Mucosa of stomach (tissue), 1 donor: ENCODE results near the gene GIMAP8.
A peak's percentile ranks its signal among the peaks of the same experiment; 100 is the strongest.

Experiments
- H3K27me3 ChIP-seq: one replicate; pipeline ENCODE4 v1.7.0; 2013; ENCODE audit warnings: mild to moderate bottlenecking, low read length; ENCODE audit not compliant: control insufficient read depth, insufficient read depth
- H3K36me3 ChIP-seq: one replicate; pipeline ENCODE4 v1.7.0; 2013; ENCODE audit warnings: low read length; ENCODE audit not compliant: control insufficient read depth, insufficient read depth
- H3K4me1 ChIP-seq: one replicate; pipeline ENCODE4 v1.7.0; 2013; ENCODE audit warnings: mild to moderate bottlenecking, low read length; ENCODE audit not compliant: control insufficient read depth, insufficient read depth
- H3K4me3 ChIP-seq: one replicate; pipeline ENCODE4 v1.7.0; 2013; ENCODE audit warnings: low read length
- H3K9ac ChIP-seq: one replicate; pipeline ENCODE4 v1.7.0; 2013; ENCODE audit warnings: mild to moderate bottlenecking, low read length, moderate library complexity
- H3K9me3 ChIP-seq: one replicate; pipeline ENCODE4 v1.7.0; 2013; ENCODE audit warnings: mild to moderate bottlenecking, low read length, moderate library complexity; ENCODE audit not compliant: control insufficient read depth
- donor health status: Pancreatic carcinoma.

Gene GIMAP8

GRCh38 chr7:150406567-150407421, 43.6 kb upstream of the GIMAP8 start:
- Histone ChIP-seq H3K9ac (peak overlapping the region; percentile 91), H3K4me3 (peak overlapping the region; percentile 52), H3K4me1 (peaks cover 44% of the 10 kb centered on the region), H3K9me3 (no peaks in the 10 kb centered on the region), H3K27me3 (no peaks in the 10 kb centered on the region), H3K36me3 (no peaks in the 10 kb centered on the region)

GRCh38 chr7:150407588-150408392, 42.6 kb upstream of the GIMAP8 start:
- H3K9ac ChIP-seq, result no peak overlapping the region
- no peaks in the 10 kb centered on the region for H3K9me3 ChIP-seq
- no peaks in the 10 kb centered on the region for H3K27me3 ChIP-seq
- no peaks in the 10 kb centered on the region for H3K36me3 ChIP-seq
- H3K4me3 ChIP-seq, result no peak overlapping the region
- peaks cover 38% of the 10 kb centered on the region for H3K4me1 ChIP-seq

- Histone ChIP-seq H3K4me3 (no peak overlapping the region), H3K4me1 (peaks cover 29% of the 10 kb centered on the region), H3K9ac (no peak overlapping the region), H3K36me3 (no peaks in the 10 kb centered on the region), H3K9me3 (no peaks in the 10 kb centered on the region), H3K27me3 (no peaks in the 10 kb centered on the region)
Measured at GRCh38 chr7:150408393-150409299, 41.8 kb upstream of the GIMAP8 start.

GRCh38 chr7:150409300-150410030, 41.0 kb upstream of the GIMAP8 start:
- H3K27me3 ChIP-seq, result no peaks in the 10 kb centered on the region
- H3K9me3 ChIP-seq, result no peaks in the 10 kb centered on the region
- peaks cover 21% of the 10 kb centered on the region for H3K4me1 ChIP-seq
- no peak overlapping the region for H3K9ac ChIP-seq
- H3K4me3 ChIP-seq, result no peak overlapping the region
- H3K36me3 ChIP-seq, result no peaks in the 10 kb centered on the region

- Histone ChIP-seq H3K27me3 (no peaks in the 10 kb centered on the region), H3K4me3 (no peak overlapping the region), H3K4me1 (peaks cover 16% of the 10 kb centered on the region), H3K9ac (no peak overlapping the region), H3K9me3 (no peaks in the 10 kb centered on the region), H3K36me3 (no peaks in the 10 kb centered on the region)
Measured at GRCh38 chr7:150410131-150410530, 40.3 kb upstream of the GIMAP8 start.

- Histone ChIP-seq H3K4me1 (peaks cover 14% of the 10 kb centered on the region), H3K9ac (no peak overlapping the region), H3K27me3 (no peaks in the 10 kb centered on the region), H3K4me3 (no peak overlapping the region), H3K36me3 (no peaks in the 10 kb centered on the region), H3K9me3 (no peaks in the 10 kb centered on the region)
Measured at GRCh38 chr7:150410680-150411346, 39.6 kb upstream of the GIMAP8 start.

GRCh38 chr7:150411606-150412005, 38.8 kb upstream of the GIMAP8 start:
- H3K27me3 ChIP-seq, result no peaks in the 10 kb centered on the region
- H3K36me3 ChIP-seq, result no peaks in the 10 kb centered on the region
- H3K9me3 ChIP-seq, result no peaks in the 10 kb centered on the region
- no peak overlapping the region for H3K4me3 ChIP-seq
- H3K9ac ChIP-seq, result no peak overlapping the region
- H3K4me1 ChIP-seq, result peaks cover 6% of the 10 kb centered on the region

GRCh38 chr7:150412016-150412415, 38.4 kb upstream of the GIMAP8 start:
- no peaks in the 10 kb centered on the region for H3K9me3 ChIP-seq
- H3K27me3 ChIP-seq, result no peaks in the 10 kb centered on the region
- H3K4me1 ChIP-seq, result peaks cover 2% of the 10 kb centered on the region
- H3K4me3 ChIP-seq, result no peak overlapping the region
- no peaks in the 10 kb centered on the region for H3K36me3 ChIP-seq
- no peak overlapping the region for H3K9ac ChIP-seq

GRCh38 chr7:150412518-150413488, 37.6 kb upstream of the GIMAP8 start:
- Histone ChIP-seq H3K4me3 (no peak overlapping the region), H3K9me3 (no peaks in the 10 kb centered on the region), H3K27me3 (no peaks in the 10 kb centered on the region), H3K9ac (no peak overlapping the region), H3K4me1 (no peaks in the 10 kb centered on the region), H3K36me3 (no peaks in the 10 kb centered on the region)

GRCh38 chr7:150413640-150414081, 36.8 kb upstream of the GIMAP8 start:
- H3K27me3 ChIP-seq, result no peaks in the 10 kb centered on the region

More at GRCh38 chr7:150413640-150414081, 36.8 kb upstream of the GIMAP8 start:
- Histone ChIP-seq H3K9ac (no peak overlapping the region), H3K4me1 (no peaks in the 10 kb centered on the region), H3K4me3 (no peak overlapping the region), H3K9me3 (no peaks in the 10 kb centered on the region), H3K36me3 (no peaks in the 10 kb centered on the region)
